Activated CD4-positive, alpha-beta T cell treated with anti-CD3 and anti-CD28 coated beads for 36 hours (primary cell): ENCODE results near the gene HMGCS1. TPM values are rescaled to one million over a fixed set of nuclear protein-coding genes. Genes with fewer than 3 reads are reported as not detected.
"Not testable (repeated sequence)": the region's sequence is repeated elsewhere in the genome, so short reads cannot be mapped to it uniquely, and the experiment has no call there.

Experiments
- ATAC-seq: fragments of 200-7000 bp; cut with Tn5 transposase; one replicate; pipeline ENCODE4 v1.10.0; 2021; ENCODE audit warnings: mild to moderate bottlenecking, moderate library complexity
- CTCF ChIA-PET: fragments of 350-600 bp; sonication (Branson Sonifier 250); formaldehyde crosslinking; loops from one replicate; lab custom pipeline; 2021; ENCODE audit warnings: antibody characterized with exemption; lab: Charles Lee
- POLR2A ChIA-PET: fragments of 350-600 bp; sonication (Branson Sonifier 250); formaldehyde crosslinking; loops from one replicate; lab custom pipeline; 2021; ENCODE audit warnings: antibody characterized with exemption, inconsistent platforms; lab: Charles Lee
- DNase-seq: peaks from one replicate; pipeline ENCODE4 v3.0.0-alpha.2; 2020
- H3K27ac Mint-ChIP-seq: one replicate; pipeline ENCODE4 v1.8.0; 2021; ENCODE audit warnings: mixed read lengths
- H3K27me3 Mint-ChIP-seq: one replicate; pipeline ENCODE4 v1.8.0; 2021; ENCODE audit warnings: mixed read lengths
- H3K36me3 Mint-ChIP-seq: one replicate; pipeline ENCODE4 v1.8.0; 2021; ENCODE audit warnings: low read depth, mixed read lengths
- H3K4me1 Mint-ChIP-seq: one replicate; pipeline ENCODE4 v1.8.0; 2021; ENCODE audit warnings: mixed read lengths
- H3K4me3 Mint-ChIP-seq: one replicate; pipeline ENCODE4 v1.8.0; 2021; ENCODE audit warnings: mild to moderate bottlenecking, moderate library complexity, mixed read lengths
- H3K9me3 Mint-ChIP-seq: one replicate; pipeline ENCODE4 v1.8.0; 2021; ENCODE audit warnings: low read depth, mixed read lengths
- intact Hi-C, 2 experiments: fragments of 100-400 bp; cut with DNase I in 1 of 2; cut with micrococcal nuclease in 1 of 2; formaldehyde crosslinking; loops; one replicate each; pipeline versions ENCODE4 v1.14.2 to v1.15.1; 2022 to 2024; cut with DNase I, micrococcal nuclease
- total RNA-seq, 2 experiments: library from RNA; stranded (reverse); gene quantifications; one replicate each; pipeline ENCODE4 v1.2.3, GENCODE V29; 2021

Gene HMGCS1
- total RNA-seq, 2 experiments from 2014 or later = 95.2 to 102 TPM

GRCh38 chr5:43338862-43339261 is 25.6 kb upstream of the HMGCS1 start:
- Mint-ChIP-seq H3K36me3 (peaks cover 17% of the 10 kb centered on the region), H3K27me3 (peaks cover 23% of the 10 kb centered on the region), H3K4me3 (no peak overlapping the region), H3K9me3 (peaks cover 30% of the 10 kb centered on the region), H3K4me1 (peaks cover 16% of the 10 kb centered on the region), H3K27ac (peak overlapping the region; percentile 75)
- ChIA-PET POLR2A (interaction anchor here (0.8 kb wide), 1 partner anchor 233 kb away, joined by 5 read pairs; no protein-coding TSS in a partner anchor), CTCF (interaction anchor here (0.5 to 1.8 kb wide), 5 partner anchors 15 to 145 kb away, joined by 3 to 4 read pairs (median 3); no protein-coding TSS in a partner anchor)
- intact Hi-C loops = no loop called here
- ATAC-seq = peak; percentile 59
- peak; percentile 15 for DNase-seq

GRCh38 chr5:43336159-43336558 is 22.9 kb upstream of the HMGCS1 start:
- peaks cover 16% of the 10 kb centered on the region for H3K4me1 Mint-ChIP-seq
- peak overlapping the region; percentile 80 for H3K27ac Mint-ChIP-seq
- CTCF ChIA-PET = interaction anchor here (1.4 kb wide), 1 partner anchor 21 kb away, joined by 5 read pairs; no protein-coding TSS in a partner anchor
- ATAC-seq = peak; percentile 87
- H3K4me3 Mint-ChIP-seq = no peak overlapping the region
- H3K9me3 Mint-ChIP-seq = peaks cover 44% of the 10 kb centered on the region
- H3K36me3 Mint-ChIP-seq = peaks cover 32% of the 10 kb centered on the region
- intact Hi-C loops = loop anchor here (1.0 kb wide), 2 partner anchors 21 to 32 kb away; no protein-coding TSS in a partner anchor
- POLR2A ChIA-PET = no interaction called here
- peak; percentile 45 for DNase-seq
- peaks cover 30% of the 10 kb centered on the region for H3K27me3 Mint-ChIP-seq

GRCh38 chr5:43335681-43336080 is 22.5 kb upstream of the HMGCS1 start:
- CTCF ChIA-PET = no interaction called here
- Mint-ChIP-seq H3K36me3 (peaks cover 32% of the 10 kb centered on the region), H3K27ac (peak overlapping the region; percentile 80), H3K4me3 (no peak overlapping the region), H3K4me1 (peaks cover 16% of the 10 kb centered on the region), H3K9me3 (peaks cover 43% of the 10 kb centered on the region), H3K27me3 (peaks cover 30% of the 10 kb centered on the region)
- intact Hi-C loops = loop anchor here (1.0 kb wide), 2 partner anchors 20 to 31 kb away; no protein-coding TSS in a partner anchor
- ATAC-seq (no peak), DNase-seq (no peak)
- POLR2A ChIA-PET = no interaction called here

GRCh38 chr5:43332401-43332800 is 19.2 kb upstream of the HMGCS1 start:
- H3K36me3 Mint-ChIP-seq = peaks cover 28% of the 10 kb centered on the region
- H3K9me3 Mint-ChIP-seq = peaks cover 34% of the 10 kb centered on the region
- peaks cover 10% of the 10 kb centered on the region for H3K4me1 Mint-ChIP-seq
- POLR2A ChIA-PET = no interaction called here
- intact Hi-C loops = no loop called here
- ATAC-seq = no peak
- DNase-seq = no peak
- H3K4me3 Mint-ChIP-seq = no peak overlapping the region
- CTCF ChIA-PET = no interaction called here
- H3K27ac Mint-ChIP-seq = no peak overlapping the region
- H3K27me3 Mint-ChIP-seq = peaks cover 26% of the 10 kb centered on the region

- H3K27ac Mint-ChIP-seq, ATAC-seq, H3K9me3 Mint-ChIP-seq, DNase-seq, H3K27me3 Mint-ChIP-seq, intact Hi-C loops, H3K4me3 Mint-ChIP-seq, H3K36me3 Mint-ChIP-seq, H3K4me1 Mint-ChIP-seq, CTCF ChIA-PET: not testable (repeated sequence)
- POLR2A ChIA-PET = interaction anchor here (1.1 kb wide), 1 partner anchor 10 kb away, joined by 3 read pairs; no protein-coding TSS in a partner anchor
Observed at GRCh38 chr5:43325624-43326023, 12.4 kb upstream of the HMGCS1 start.

- H3K4me1 Mint-ChIP-seq, CTCF ChIA-PET, H3K4me3 Mint-ChIP-seq, H3K27me3 Mint-ChIP-seq, H3K9me3 Mint-ChIP-seq, DNase-seq, POLR2A ChIA-PET, H3K36me3 Mint-ChIP-seq, ATAC-seq, intact Hi-C loops, H3K27ac Mint-ChIP-seq: not testable (repeated sequence)
Observed at GRCh38 chr5:43323488-43323887, 10.3 kb upstream of the HMGCS1 start.

DNA sequence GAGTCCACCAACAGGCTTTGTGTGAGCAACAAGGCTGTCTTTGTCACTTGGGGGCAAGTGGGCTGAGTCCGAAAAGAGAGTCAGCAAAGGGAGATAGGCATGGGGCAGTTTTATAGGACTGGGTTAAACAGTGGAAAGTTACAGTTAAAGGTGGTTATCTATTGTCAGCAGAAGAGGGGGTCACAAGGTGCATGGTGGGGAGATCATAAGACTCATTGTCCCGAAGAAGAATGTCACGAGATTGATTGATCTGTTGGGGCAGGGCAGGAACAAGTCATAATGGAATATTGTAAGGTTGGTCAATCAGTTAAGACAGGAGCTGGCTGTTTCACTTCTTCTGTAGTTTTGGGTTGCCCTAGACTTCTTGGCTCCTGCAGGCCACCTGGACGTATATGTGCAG is 7.6 kb upstream of the HMGCS1 start:
- ChIA-PET CTCF (interaction anchor here (0.7 to 1.0 kb wide), 2 partner anchors 15 to 69 kb away, joined by 3 to 5 read pairs; no protein-coding TSS in a partner anchor), POLR2A (no interaction called here)
- Mint-ChIP-seq H3K4me1 (peaks cover 13% of the 10 kb centered on the region), H3K27me3 (no peaks in the 10 kb centered on the region), H3K27ac (peak overlapping the region; percentile 37), H3K36me3 (peaks cover 4% of the 10 kb centered on the region), H3K9me3 (peaks cover 4% of the 10 kb centered on the region), H3K4me3 (no peak overlapping the region)
- DNase-seq = no peak
- ATAC-seq = no peak
- intact Hi-C loops = no loop called here

DNA sequence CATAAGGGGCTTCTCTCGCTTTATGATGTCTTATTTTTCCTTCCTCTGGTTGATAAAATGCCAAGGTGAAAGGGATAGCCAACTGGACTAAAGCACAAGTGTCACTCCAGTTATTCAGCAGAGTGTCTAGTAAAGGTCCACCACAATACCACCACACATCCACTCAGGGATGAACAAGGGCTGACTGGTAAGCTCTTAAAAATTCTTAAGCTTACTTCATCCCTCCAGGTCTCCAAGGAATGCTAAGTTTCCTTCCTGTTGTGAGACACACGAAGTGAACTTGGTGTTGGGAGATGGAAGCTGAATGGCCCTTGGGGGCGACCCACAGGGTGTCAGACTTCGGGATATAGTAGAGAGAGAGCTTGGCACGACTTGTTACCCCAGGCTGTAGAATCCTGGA is 3.2 kb upstream of the HMGCS1 start:
- CTCF ChIA-PET = interaction anchor here (0.6 to 2.9 kb wide), 7 partner anchors 10 to 323 kb away, joined by 3 to 8 read pairs (median 3); partner anchors contain the start of gene TMEM267
- no peaks in the 10 kb centered on the region for H3K27me3 Mint-ChIP-seq
- H3K9me3 Mint-ChIP-seq = peaks cover 11% of the 10 kb centered on the region
- H3K36me3 Mint-ChIP-seq = peaks cover 30% of the 10 kb centered on the region
- no peak for ATAC-seq
- DNase-seq = no peak
- H3K4me1 Mint-ChIP-seq = peaks cover 45% of the 10 kb centered on the region
- peak overlapping the region; percentile 41 for H3K4me3 Mint-ChIP-seq
- peak overlapping the region; percentile 96 for H3K27ac Mint-ChIP-seq
- intact Hi-C loops = loop anchor here (5.0 to 10.0 kb wide), 4 partner anchors 198 to 1569 kb away; partner anchors contain the start of genes C5orf34 (in 1 of the 2), MRPS30 (in 1 of the 2) and RIMOC1 (in 1 of the 2)
- POLR2A ChIA-PET = no interaction called here

DNA sequence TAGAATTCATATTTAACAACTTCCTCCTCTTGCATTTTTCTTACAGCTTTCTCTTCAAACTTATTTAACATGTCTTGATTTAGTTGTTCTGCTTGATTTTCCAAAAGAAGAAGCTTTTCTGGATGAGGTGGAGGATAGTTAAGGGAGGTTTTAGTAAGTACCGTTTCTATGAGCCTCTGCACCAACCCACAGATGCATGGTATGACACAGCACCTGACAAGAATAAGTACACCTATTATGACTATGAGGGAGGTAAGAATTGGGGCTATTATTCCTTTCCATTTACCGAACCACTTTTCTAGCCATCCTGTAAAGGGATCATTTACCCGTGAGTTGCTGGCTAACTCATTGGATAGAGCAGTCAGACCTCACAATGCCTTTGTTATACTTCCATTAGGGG is 2.5 kb upstream of the HMGCS1 start:
- ChIA-PET CTCF (interaction anchor here (0.7 to 2.9 kb wide), 9 partner anchors 10 to 322 kb away, joined by 3 to 8 read pairs (median 4); partner anchors contain the start of gene TMEM267), POLR2A (interaction anchor here (0.5 to 1.2 kb wide), 6 partner anchors 10 to 299 kb away, joined by 3 to 14 read pairs (median 3); partner anchors contain the start of gene ZNF131)
- intact Hi-C loops = loop anchor here (1.0 to 10.0 kb wide), 11 partner anchors 11 to 1568 kb away; partner anchors contain the start of genes C5orf34 (in 1 of the 2), MRPS30 (in 1 of the 2), NNT (in 1 of the 2) and RIMOC1 (in 1 of the 2)
- DNase-seq = peak; percentile 71
- H3K27ac Mint-ChIP-seq = peak overlapping the region; percentile 96
- H3K4me1 Mint-ChIP-seq = peaks cover 53% of the 10 kb centered on the region
- H3K27me3 Mint-ChIP-seq = no peaks in the 10 kb centered on the region
- peaks cover 35% of the 10 kb centered on the region for H3K36me3 Mint-ChIP-seq
- H3K4me3 Mint-ChIP-seq = peak overlapping the region; percentile 41
- no peak for ATAC-seq
- peaks cover 11% of the 10 kb centered on the region for H3K9me3 Mint-ChIP-seq

GRCh38 chr5:43315263-43315662 is 2.1 kb upstream of the HMGCS1 start:
- ChIA-PET POLR2A (interaction anchor here (0.5 to 1.2 kb wide), 6 partner anchors 10 to 298 kb away, joined by 3 to 14 read pairs (median 3); partner anchors contain the start of gene ZNF131), CTCF (interaction anchor here (0.7 to 2.9 kb wide), 8 partner anchors 9 to 321 kb away, joined by 3 to 8 read pairs (median 4); partner anchors contain the start of gene TMEM267)
- H3K9me3 Mint-ChIP-seq = peaks cover 11% of the 10 kb centered on the region
- intact Hi-C loops = loop anchor here (1.0 to 10.0 kb wide), 11 partner anchors 11 to 1568 kb away; partner anchors contain the start of genes C5orf34 (in 1 of the 2), MRPS30 (in 1 of the 2), NNT (in 1 of the 2) and RIMOC1 (in 1 of the 2)
- H3K27me3 Mint-ChIP-seq = no peaks in the 10 kb centered on the region
- peaks cover 55% of the 10 kb centered on the region for H3K4me1 Mint-ChIP-seq
- ATAC-seq (peak; percentile 24), DNase-seq (peak; percentile 57)
- peak overlapping the region; percentile 96 for H3K27ac Mint-ChIP-seq
- peaks cover 38% of the 10 kb centered on the region for H3K36me3 Mint-ChIP-seq
- peak overlapping the region; percentile 41 for H3K4me3 Mint-ChIP-seq

DNA sequence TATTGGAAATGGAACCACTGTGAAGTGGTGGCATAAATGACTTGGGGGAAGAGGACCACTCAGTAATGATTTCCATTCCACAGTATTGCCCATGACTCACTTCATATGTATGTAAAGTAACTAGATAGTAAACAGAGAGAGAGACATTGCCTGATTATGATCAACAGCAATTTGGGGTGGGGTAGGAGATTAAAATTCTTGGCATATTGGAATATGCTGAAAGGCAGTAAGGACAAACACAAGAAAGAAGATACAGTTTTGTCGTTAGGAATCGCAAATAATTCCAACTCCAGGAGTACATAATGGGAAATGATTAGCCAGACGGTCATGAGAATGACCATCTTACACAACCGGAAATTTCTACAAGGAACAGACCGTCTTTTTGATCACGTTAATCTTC is 1.5 kb upstream of the HMGCS1 start:
- POLR2A ChIA-PET = interaction anchor here (0.6 to 2.9 kb wide), 5 partner anchors 121 to 298 kb away, joined by 3 to 34 read pairs (median 6); partner anchors contain the start of genes TMEM267 and ZNF131
- H3K27ac Mint-ChIP-seq = peak overlapping the region; percentile 96
- H3K27me3 Mint-ChIP-seq = no peaks in the 10 kb centered on the region
- H3K9me3 Mint-ChIP-seq = peaks cover 11% of the 10 kb centered on the region
- peaks cover 60% of the 10 kb centered on the region for H3K4me1 Mint-ChIP-seq
- CTCF ChIA-PET = interaction anchor here (0.7 to 1.6 kb wide), 5 partner anchors 9 to 274 kb away, joined by 3 to 8 read pairs (median 4); no protein-coding TSS in a partner anchor
- H3K36me3 Mint-ChIP-seq = peaks cover 38% of the 10 kb centered on the region
- DNase-seq (no peak), ATAC-seq (no peak)
- H3K4me3 Mint-ChIP-seq = no peak overlapping the region
- intact Hi-C loops = loop anchor here (1.0 to 10.0 kb wide), 13 partner anchors 10 to 1567 kb away; partner anchors contain the start of genes C5orf34 (in 1 of the 2), MRPS30 (in 1 of the 2), NNT (in 1 of the 2) and RIMOC1 (in 1 of the 2)
